Astrocyte (in vitro differentiated cells and primary cell): ENCODE results near the gene ZMYND8. TPM values are rescaled to one million over a fixed set of nuclear protein-coding genes. Genes with fewer than 3 reads are reported as not detected.
"Not testable (repeated sequence)": the region's sequence is repeated elsewhere in the genome, so short reads cannot be mapped to it uniquely, and the experiment has no call there.

Source experiments
- DNase-seq: peaks from one replicate; pipeline ENCODE4 v3.0.0-alpha.2; 2010; ENCODE audit warnings: low read depth
- FAIRE-seq: peaks from 2 replicates; lab custom pipeline; 2011; peaks lifted over from hg19 to GRCh38; lab: Jason Lieb, UNC
- H2AFZ ChIP-seq: 2 replicates; pipeline ENCODE4 v1.6.0; 2012; ENCODE audit warnings: low read depth, low read length, inconsistent platforms
- H3K27ac ChIP-seq: 2 replicates; pipeline ENCODE4 v1.5.1; 2011; ENCODE audit warnings: low read depth, low read length, inconsistent platforms
- H3K27me3 ChIP-seq: 2 replicates; pipeline ENCODE4 v1.6.0; 2011; ENCODE audit warnings: low read length, inconsistent platforms; ENCODE audit not compliant: insufficient read depth
- H3K36me3 ChIP-seq: 2 replicates; pipeline ENCODE4 v1.5.1; 2011; ENCODE audit warnings: low read length, inconsistent platforms; ENCODE audit not compliant: insufficient read depth
- H3K4me1 ChIP-seq: 2 replicates; pipeline ENCODE4 v1.5.1; 2011; ENCODE audit warnings: low read length, inconsistent platforms; ENCODE audit not compliant: insufficient read depth
- H3K4me2 ChIP-seq: 2 replicates; pipeline ENCODE4 v1.6.0; 2012; ENCODE audit warnings: low read length, inconsistent platforms
- H3K4me3 ChIP-seq: 2 replicates; pipeline ENCODE4 v1.5.1; 2011; ENCODE audit warnings: low read depth, mild to moderate bottlenecking, low read length, inconsistent platforms; ENCODE audit not compliant: insufficient read depth
- H3K79me2 ChIP-seq: 2 replicates; pipeline ENCODE4 v1.6.0; 2012; ENCODE audit warnings: mild to moderate bottlenecking, low read length, inconsistent platforms; ENCODE audit not compliant: insufficient read depth
- H3K9ac ChIP-seq: 2 replicates; pipeline ENCODE4 v1.6.0; 2012; ENCODE audit warnings: mild to moderate bottlenecking, low read length, inconsistent platforms
- H3K9me3 ChIP-seq: 2 replicates; pipeline ENCODE4 v1.5.1; 2012; ENCODE audit warnings: low read depth, mild to moderate bottlenecking, low read length, inconsistent platforms; ENCODE audit not compliant: insufficient read depth
- H4K20me1 ChIP-seq: 2 replicates; pipeline ENCODE4 v1.6.0; 2012; ENCODE audit warnings: low read length, inconsistent platforms; ENCODE audit not compliant: insufficient read depth
- H3K27ac Mint-ChIP-seq: one replicate; pipeline ENCODE4 v1.8.0; 2021; ENCODE audit warnings: mild to moderate bottlenecking, mixed read lengths; ENCODE audit not compliant: unreplicated experiment
- H3K27me3 Mint-ChIP-seq: one replicate; pipeline ENCODE4 v1.8.0; 2021; ENCODE audit warnings: low read depth, mixed read lengths; ENCODE audit not compliant: unreplicated experiment
- H3K36me3 Mint-ChIP-seq: one replicate; pipeline ENCODE4 v1.8.0; 2021; ENCODE audit warnings: low read depth, mixed read lengths; ENCODE audit not compliant: unreplicated experiment
- H3K4me1 Mint-ChIP-seq: one replicate; pipeline ENCODE4 v1.8.0; 2021; ENCODE audit warnings: low read depth, mixed read lengths; ENCODE audit not compliant: unreplicated experiment
- H3K4me3 Mint-ChIP-seq: one replicate; pipeline ENCODE4 v1.8.0; 2021; ENCODE audit warnings: mild to moderate bottlenecking, moderate library complexity, mixed read lengths; ENCODE audit not compliant: unreplicated experiment
- H3K9me3 Mint-ChIP-seq: one replicate; pipeline ENCODE4 v1.8.0; 2021; ENCODE audit warnings: mild to moderate bottlenecking, mixed read lengths; ENCODE audit not compliant: unreplicated experiment
- CTCF ChIP-seq: IDR thresholded peaks from 2 replicates; pipeline ENCODE4 v1.5.1; 2011; ENCODE audit warnings: low read depth, mild to moderate bottlenecking, inconsistent platforms, low read length, moderate library complexity; ENCODE audit not compliant: insufficient read depth
- EZH2 ChIP-seq: IDR thresholded peaks from 2 replicates; pipeline ENCODE4 v1.6.1; 2012; ENCODE audit warnings: mild to moderate bottlenecking, low read length, inconsistent platforms; ENCODE audit not compliant: insufficient read depth
- total RNA-seq: library from RNA; stranded (reverse); gene quantifications from 2 replicates; pipeline ENCODE4 v1.2.1, GENCODE V29; 2021

Gene ZMYND8
- total RNA-seq, 1 donor from 2014 or later: 45.8 TPM

GRCh38 chr20:47178277-47178676 is 178.2 kb downstream of the ZMYND8 start:
- Histone ChIP-seq H3K27ac (no peak overlapping the region), H3K79me2 (no peaks in the 10 kb centered on the region), H3K4me3 (no peak overlapping the region), H3K9me3 (no peaks in the 10 kb centered on the region), H3K9ac (no peak overlapping the region), H4K20me1 (no peaks in the 10 kb centered on the region), H3K27me3 (peaks cover 9% of the 10 kb centered on the region), H3K4me1 (no peaks in the 10 kb centered on the region), H2AFZ (no peak overlapping the region), H3K4me2 (no peak overlapping the region), H3K36me3 (no peaks in the 10 kb centered on the region)
- H3K27ac Mint-ChIP-seq: no peak overlapping the region
- no peak overlapping the region for H3K4me3 Mint-ChIP-seq
- TF ChIP-seq EZH2 (no peak), CTCF (no peak)
- peaks cover 11% of the 10 kb centered on the region for H3K27me3 Mint-ChIP-seq
- no peak for DNase-seq
- FAIRE-seq: no peak
- no peaks in the 10 kb centered on the region for H3K9me3 Mint-ChIP-seq
- peaks cover 3% of the 10 kb centered on the region for H3K4me1 Mint-ChIP-seq
- no peaks in the 10 kb centered on the region for H3K36me3 Mint-ChIP-seq

GRCh38 chr20:47176217-47176616 is 180.3 kb downstream of the ZMYND8 start:
- not testable (repeated sequence) for H3K9me3 Mint-ChIP-seq, FAIRE-seq, H3K4me1 Mint-ChIP-seq

GRCh38 chr20:47175493-47175892 is 181.0 kb downstream of the ZMYND8 start:
- H3K4me3 ChIP-seq: no peak overlapping the region
- Mint-ChIP-seq H3K27ac (no peak overlapping the region), H3K4me1 (no peaks in the 10 kb centered on the region), H3K4me3 (no peak overlapping the region), H3K27me3 (peaks cover 14% of the 10 kb centered on the region), H3K9me3 (no peaks in the 10 kb centered on the region), H3K36me3 (no peaks in the 10 kb centered on the region)
- DNase-seq (no peak), FAIRE-seq (no peak)
- H3K4me1 ChIP-seq: peaks cover 2% of the 10 kb centered on the region
- no peaks in the 10 kb centered on the region for H4K20me1 ChIP-seq
- H3K9me3 ChIP-seq: no peaks in the 10 kb centered on the region
- no peak overlapping the region for H3K27ac ChIP-seq
- peaks cover 18% of the 10 kb centered on the region for H3K27me3 ChIP-seq
- H3K9ac ChIP-seq: no peak overlapping the region
- H3K79me2 ChIP-seq: no peaks in the 10 kb centered on the region
- H3K4me2 ChIP-seq: no peak overlapping the region
- no peaks in the 10 kb centered on the region for H3K36me3 ChIP-seq
- TF ChIP-seq CTCF (no peak), EZH2 (no peak)
- no peak overlapping the region for H2AFZ ChIP-seq

More at GRCh38 chr20:47176217-47176616, 180.3 kb downstream of the ZMYND8 start:
- H3K4me1 ChIP-seq, H3K4me3 Mint-ChIP-seq, H3K36me3 Mint-ChIP-seq, H3K27ac Mint-ChIP-seq, H3K27me3 Mint-ChIP-seq, H3K9me3 ChIP-seq, H3K4me3 ChIP-seq, H3K79me2 ChIP-seq, H2AFZ ChIP-seq, DNase-seq, H3K36me3 ChIP-seq, H4K20me1 ChIP-seq, H3K27ac ChIP-seq, H3K4me2 ChIP-seq, H3K9ac ChIP-seq: not testable (repeated sequence)
- H3K27me3 ChIP-seq: peaks cover 12% of the 10 kb centered on the region
